Kidney capillary endothelial cell (primary cell): ENCODE measurements around the gene RTN4RL1.

Source experiments
- DNase-seq: peaks from one replicate; pipeline ENCODE4 v3.0.0-alpha.2; 2018; ENCODE audit warnings: low spot score

Gene RTN4RL1

GRCh38 chr17:2059547-2060384, 34.6 kb upstream of the RTN4RL1 start:
- DNase-seq: no peak

DNA sequence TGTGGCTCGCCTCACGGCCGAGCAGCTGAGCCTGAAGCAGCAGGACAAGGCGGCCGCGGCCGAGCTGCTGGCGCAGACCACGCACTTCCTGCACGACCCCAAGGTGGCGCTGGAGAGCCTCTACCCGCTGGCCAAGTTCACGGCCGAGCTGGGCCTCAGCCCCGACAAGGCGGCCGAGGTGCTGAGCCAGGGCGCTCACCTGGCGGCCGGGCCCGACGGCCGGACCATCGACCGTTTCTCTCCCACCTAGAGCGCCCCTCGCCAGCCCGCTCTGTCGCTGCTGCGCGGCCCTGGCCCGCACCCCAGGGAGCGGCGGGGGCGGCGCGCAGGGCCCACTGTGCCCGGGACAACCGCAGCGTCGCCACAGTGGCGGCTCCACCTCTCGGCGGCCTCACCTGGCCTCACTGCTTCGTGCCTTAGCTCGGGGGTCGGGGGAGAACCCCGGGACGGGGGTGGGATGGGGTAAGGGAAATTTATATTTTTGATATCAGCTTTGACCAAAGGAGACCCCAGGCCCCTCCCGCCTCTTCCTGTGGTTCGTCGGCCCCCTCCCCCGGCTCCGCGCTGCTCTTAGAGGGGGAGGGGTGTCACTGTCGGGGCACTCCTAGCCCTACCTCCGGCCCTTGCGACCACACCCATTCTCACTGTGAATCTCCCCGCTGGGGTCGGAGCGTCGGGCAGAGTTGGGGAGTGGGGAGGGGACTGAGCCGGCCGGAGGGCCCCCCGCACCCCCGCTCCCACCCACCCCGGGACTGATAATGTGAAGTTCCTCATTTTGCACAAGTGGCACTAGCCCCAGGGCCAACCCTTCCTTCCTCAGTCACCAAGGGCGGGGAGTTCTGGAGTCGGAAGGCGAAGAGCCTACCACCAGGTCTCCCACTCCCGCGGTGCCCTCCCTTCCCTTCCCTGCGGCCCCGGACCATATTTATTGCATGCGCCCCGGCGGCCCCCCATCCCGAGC, 33.7 kb upstream of the RTN4RL1 start:
- no peak for DNase-seq

DNA sequence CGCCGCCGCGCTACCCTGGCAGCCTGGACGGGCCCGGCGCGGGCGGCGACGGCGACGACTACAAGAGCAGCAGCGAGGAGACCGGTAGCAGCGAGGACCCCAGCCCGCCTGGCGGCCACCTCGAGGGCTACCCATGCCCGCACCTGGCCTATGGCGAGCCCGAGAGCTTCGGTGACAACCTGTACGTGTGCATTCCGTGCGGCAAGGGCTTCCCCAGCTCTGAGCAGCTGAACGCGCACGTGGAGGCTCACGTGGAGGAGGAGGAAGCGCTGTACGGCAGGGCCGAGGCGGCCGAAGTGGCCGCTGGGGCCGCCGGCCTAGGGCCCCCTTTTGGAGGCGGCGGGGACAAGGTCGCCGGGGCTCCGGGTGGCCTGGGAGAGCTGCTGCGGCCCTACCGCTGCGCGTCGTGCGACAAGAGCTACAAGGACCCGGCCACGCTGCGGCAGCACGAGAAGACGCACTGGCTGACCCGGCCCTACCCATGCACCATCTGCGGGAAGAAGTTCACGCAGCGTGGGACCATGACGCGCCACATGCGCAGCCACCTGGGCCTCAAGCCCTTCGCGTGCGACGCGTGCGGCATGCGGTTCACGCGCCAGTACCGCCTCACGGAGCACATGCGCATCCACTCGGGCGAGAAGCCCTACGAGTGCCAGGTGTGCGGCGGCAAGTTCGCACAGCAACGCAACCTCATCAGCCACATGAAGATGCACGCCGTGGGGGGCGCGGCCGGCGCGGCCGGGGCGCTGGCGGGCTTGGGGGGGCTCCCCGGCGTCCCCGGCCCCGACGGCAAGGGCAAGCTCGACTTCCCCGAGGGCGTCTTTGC, 32.8 kb upstream of the RTN4RL1 start:
- DNase-seq: no peak

DNA sequence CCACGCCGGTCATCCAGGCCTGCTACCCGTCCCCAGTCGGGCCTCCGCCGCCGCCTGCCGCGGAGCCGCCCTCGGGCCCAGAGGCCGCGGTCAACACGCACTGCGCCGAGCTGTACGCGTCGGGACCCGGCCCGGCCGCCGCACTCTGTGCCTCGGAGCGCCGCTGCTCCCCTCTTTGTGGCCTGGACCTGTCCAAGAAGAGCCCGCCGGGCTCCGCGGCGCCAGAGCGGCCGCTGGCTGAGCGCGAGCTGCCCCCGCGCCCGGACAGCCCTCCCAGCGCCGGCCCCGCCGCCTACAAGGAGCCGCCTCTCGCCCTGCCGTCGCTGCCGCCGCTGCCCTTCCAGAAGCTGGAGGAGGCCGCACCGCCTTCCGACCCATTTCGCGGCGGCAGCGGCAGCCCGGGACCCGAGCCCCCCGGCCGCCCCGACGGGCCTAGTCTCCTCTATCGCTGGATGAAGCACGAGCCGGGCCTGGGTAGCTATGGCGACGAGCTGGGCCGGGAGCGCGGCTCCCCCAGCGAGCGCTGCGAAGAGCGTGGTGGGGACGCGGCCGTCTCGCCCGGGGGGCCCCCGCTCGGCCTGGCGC, 32.1 kb upstream of the RTN4RL1 start:
- DNase-seq: no peak

GRCh38 chr17:2056206-2057174, 31.4 kb upstream of the RTN4RL1 start:
- no peak for DNase-seq

GRCh38 chr17:2055292-2056205, 30.4 kb upstream of the RTN4RL1 start:
- no peak for DNase-seq

GRCh38 chr17:2054512-2055291, 29.6 kb upstream of the RTN4RL1 start, which contains the start of gene HIC1:
HIC1 (plus strand) TSS chr17:2055103; CDS start chr17:2056691, 1,588 bp downstream.
- DNase-seq: peak; percentile 81

GRCh38 chr17:2054262-2054511, 29.1 kb upstream of the RTN4RL1 start:
- DNase-seq: no peak

DNA sequence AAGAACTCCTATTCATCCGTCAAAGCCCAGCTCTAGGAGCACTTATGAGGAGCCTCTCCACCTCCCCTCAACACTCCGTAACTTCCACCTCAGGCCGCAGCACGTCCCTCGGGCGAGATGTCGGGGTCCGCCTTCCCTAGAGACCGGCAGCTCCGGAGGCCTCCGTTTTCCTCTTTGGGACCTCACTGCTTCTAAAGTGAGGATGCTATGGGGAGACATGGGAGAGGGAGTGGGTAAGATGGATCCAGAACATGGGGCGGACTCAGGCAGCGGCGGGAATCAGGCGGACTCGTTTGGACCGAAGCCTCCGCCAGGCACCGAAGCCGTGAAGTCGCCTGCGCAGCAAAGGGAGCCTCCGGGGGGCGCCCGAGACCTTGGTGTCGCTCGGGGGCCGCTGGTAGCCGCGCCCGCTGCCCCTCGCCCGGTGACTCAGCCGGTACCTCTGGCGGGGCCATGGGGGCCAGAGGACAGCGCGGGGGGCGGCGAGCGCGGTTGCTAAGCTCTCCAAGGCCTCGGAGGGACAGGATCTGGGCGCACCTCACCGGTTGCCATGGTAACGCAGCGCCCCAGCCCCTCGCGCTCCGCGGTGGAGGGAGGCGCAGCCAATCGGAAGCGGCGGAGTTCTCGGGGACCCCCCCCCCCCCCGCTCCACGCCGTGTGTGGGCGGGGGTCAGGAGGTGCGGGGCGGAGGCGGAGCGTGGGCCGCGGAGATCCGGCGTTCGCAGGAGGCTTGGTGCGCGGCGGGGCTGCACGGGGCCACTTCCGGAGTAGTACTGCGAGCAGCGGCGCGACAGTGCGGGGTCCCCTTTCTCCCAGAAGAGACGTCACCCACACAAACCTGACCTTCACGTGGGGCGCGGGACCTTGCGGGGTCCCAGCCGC, 28.5 kb upstream of the RTN4RL1 start:
- DNase-seq: no peak

GRCh38 chr17:2051933-2052559, 26.9 kb upstream of the RTN4RL1 start:
- DNase-seq: no peak

DNA sequence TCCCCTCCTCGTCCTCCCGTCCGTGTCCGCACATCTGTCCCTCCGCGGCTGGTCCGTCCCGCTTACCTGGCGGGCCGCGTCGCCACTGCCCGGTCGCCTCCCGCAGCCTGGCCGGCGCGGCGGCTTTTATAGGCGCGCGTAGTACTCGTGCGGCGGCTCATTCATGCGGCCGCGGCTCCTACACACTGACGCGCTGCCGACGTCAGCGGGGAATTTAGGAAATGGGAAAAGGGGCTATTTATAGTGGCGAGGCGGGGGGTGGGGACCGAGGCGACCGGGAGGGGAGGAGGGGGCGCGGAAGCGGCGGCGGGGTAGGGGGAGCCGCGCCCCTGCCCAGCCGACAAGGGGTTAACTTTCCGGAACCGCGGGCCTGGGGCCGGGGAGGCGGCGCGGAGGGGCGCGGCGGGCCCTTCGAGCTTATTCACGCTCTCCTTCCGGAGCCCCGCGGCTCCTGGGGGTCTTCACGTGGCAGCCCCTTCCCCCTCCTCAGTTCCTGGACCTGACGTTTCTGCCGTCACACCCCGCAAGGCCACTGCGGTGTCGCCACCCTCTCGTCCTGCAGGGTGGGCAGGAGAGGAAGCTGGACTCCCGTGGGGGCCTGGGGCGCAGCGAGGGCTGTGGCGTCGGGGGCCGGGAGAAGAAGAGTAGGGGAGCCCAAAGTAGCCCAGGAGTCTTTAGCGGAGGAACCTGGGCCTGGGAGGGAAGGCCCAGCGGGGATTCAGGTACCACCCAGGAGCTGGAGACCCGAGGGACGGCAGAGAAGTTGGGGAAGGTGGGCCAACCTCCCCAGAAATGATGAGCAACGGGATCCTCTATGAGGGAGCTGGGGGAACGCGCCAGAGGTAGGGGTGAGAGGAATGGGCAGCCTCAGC, 26.2 kb upstream of the RTN4RL1 start:
- no peak for DNase-seq

GRCh38 chr17:2050300-2051060, 25.3 kb upstream of the RTN4RL1 start:
- DNase-seq: no peak

DNA sequence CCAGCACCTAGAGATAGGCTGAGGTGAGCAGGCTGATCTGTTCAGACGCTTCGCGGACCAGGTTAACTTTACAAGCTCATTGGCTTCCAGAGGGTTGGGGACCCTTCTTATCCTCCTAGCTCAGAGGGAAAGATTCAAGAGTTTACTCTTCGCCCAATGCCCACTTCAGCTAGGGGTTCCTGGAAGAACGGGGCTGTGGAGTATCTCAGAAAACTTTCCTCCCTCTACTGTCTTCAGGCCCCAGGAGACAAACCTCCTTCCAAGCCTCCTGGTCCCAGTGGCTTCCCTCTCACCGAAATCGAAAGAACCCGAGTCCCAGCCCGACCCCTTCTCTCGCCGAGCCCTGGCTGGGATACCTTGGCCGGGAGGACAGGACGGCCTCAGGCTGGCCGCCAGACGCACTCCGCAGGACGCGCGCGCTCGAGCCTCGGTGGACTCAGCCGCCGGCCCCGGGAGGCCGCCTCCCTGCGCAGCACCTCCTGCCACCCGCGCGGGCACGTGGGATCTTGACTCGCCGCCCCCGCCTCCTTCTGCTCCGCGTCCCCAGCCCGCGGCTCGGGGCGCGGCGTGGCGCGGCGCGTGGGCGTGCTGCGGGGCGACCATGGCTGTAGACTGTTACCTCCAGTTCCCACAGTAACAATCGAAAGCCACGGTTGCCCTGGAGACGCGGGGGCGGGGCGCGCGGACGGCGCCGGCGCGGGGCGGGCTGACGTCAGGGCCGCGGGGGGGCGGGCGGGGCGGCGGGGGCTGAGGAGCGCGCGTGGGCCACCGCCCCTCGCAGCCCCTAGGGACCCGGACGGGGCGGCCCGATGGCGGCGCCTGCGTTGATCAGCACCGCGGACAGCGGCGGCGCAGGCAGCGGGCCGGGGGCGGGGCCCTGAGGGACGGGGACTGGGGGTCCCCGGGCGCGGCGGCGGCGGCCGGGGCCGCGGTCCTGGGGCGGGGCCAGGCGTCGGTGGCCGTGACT, 24.5 kb upstream of the RTN4RL1 start:
- peak; percentile 75 for DNase-seq

GRCh38 chr17:2048805-2049204, 23.7 kb upstream of the RTN4RL1 start:
- no peak for DNase-seq
